Prostate gland (tissue), 2 donors: ENCODE measurements around the gene ESRRB. TPM values are rescaled to one million over a fixed set of nuclear protein-coding genes. Genes with fewer than 3 reads are reported as not detected.

Experiments
- DNase-seq: peaks from one replicate; pipeline ENCODE4 v3.0.0-alpha.2; 2019; ENCODE audit warnings: low spot score
- H3K27ac ChIP-seq, 2 donors: fragments of 200-600 bp; sonication (generic); 2 replicates each; pipeline ENCODE4 v1.5.1; 2017 to 2019
- H3K27me3 ChIP-seq: fragments of 200-600 bp; sonication (generic); replicated peaks from 2 replicates; pipeline ENCODE4 v1.5.1; 2019; ENCODE audit not compliant: insufficient read depth
- H3K36me3 ChIP-seq, 2 donors: fragments of 200-600 bp; sonication (generic); 1 replicate in 1 of 2; 2 replicates in 1 of 2; pipeline versions ENCODE4 v1.5.1 to v1.8.1; 2017 to 2019
- H3K4me1 ChIP-seq: fragments of 200-600 bp; sonication (generic); replicated peaks from 2 replicates; pipeline ENCODE4 v1.5.1; 2019
- H3K4me3 ChIP-seq, 2 donors: fragments of 200-600 bp; sonication (generic); 2 replicates each; pipeline ENCODE4 v1.5.1; 2017 to 2019
- H3K9me3 ChIP-seq: fragments of 200-600 bp; sonication (generic); 2 replicates; pipeline ENCODE4 v1.5.1; 2017
- POLR2A ChIP-seq: fragments of 450-650 bp; IDR thresholded peaks from one replicate; pipeline ENCODE4 v1.6.1; 2016; ENCODE audit warnings: antibody characterized with exemption, mild to moderate bottlenecking
- POLR2AphosphoS5 ChIP-seq: sonication (generic); formaldehyde crosslinking; IDR thresholded peaks from one replicate; pipeline ENCODE4 v1.6.1; 2017; ENCODE audit warnings: antibody characterized with exemption
- whole genome bisulfite sequencing: methylation state at CpG from one replicate; pipeline ENCODE4 v1.1.5; 2018; 5-methylcytosine and 5-hydroxymethylcytosine counted together
- intact Hi-C: fragments of 100-400 bp; cut with DNase I; formaldehyde crosslinking; loops from one replicate; pipeline ENCODE4 v1.14.2; 2022
- total RNA-seq, 2 donors: library from RNA; depleted of rRNA; stranded (reverse); fragments of >200 nt; gene quantifications; one replicate each; pipeline ENCODE4 v1.1.0, GENCODE V29; 2016
- TF ChIP-seq, protein P1 (sequence below), 4 experiments: fragments of 200-600 bp in 2 of 4; fragments of 450-650 bp in 2 of 4; sonication (generic) in 2 of 4; IDR thresholded peaks; 1 replicate in 3 of 4; 2 replicates in 1 of 4; pipeline ENCODE4 v1.5.1; 2016 to 2019; ENCODE audit warnings: antibody characterized with exemption in 4 of 4, mild to moderate bottlenecking in 2 of 4, moderate library complexity in 2 of 4

ESRRB gene
- total RNA-seq, 2 donors from 2014 or later = 0.32 TPM; not detected in 1

DNA sequence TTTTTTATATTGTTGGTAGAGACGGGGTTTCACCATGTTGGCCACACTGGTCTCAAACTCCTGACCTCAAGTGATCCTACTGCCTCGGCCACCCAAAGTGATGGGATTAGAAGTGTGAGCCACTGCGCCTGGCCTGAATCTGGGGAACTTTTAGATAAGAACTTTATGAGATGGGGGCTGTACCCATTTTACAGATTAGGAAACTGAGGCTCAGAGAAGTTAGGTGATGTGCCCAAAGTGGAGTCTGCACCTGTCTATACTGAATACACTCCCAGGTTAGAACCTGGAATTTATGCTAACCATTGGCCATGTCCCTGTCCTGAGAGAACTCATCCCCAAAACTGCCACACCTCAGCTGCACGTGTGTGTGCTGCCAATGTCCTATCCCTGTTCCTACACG, 81.9 kb downstream of the ESRRB start:
- no peak for DNase-seq

DNA sequence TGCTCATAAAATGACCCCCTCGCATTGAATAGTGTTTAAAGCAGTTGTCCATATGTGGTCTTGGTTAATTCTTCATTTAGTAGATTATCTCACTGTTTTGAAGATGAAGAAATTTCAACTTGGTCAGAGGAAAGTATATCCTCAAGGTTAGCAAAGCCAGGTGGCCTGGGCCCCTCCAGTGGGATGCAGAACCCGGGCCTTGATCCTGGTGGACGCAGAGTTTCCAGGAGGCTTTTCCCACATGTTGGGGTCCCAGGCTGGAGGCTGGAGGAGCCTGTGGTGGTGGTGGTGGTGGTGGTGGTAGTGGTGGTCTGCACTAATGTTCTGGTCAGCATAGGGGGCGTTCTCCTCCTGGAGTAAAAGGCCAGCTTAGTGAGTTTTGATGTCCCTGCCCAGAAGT, 85.9 kb downstream of the ESRRB start:
- Histone ChIP-seq H3K36me3 (no peaks in the 10 kb centered on the region), H3K27me3 (no peaks in the 10 kb centered on the region), H3K27ac (no peak overlapping the region), H3K9me3 (no peaks in the 10 kb centered on the region), H3K4me1 (peaks cover 5% of the 10 kb centered on the region), H3K4me3 (no peak overlapping the region)
- no peak for DNase-seq
- TF ChIP-seq POLR2A (no peak), POLR2AphosphoS5 (no peak)
- TF ChIP-seq, protein P1, sequence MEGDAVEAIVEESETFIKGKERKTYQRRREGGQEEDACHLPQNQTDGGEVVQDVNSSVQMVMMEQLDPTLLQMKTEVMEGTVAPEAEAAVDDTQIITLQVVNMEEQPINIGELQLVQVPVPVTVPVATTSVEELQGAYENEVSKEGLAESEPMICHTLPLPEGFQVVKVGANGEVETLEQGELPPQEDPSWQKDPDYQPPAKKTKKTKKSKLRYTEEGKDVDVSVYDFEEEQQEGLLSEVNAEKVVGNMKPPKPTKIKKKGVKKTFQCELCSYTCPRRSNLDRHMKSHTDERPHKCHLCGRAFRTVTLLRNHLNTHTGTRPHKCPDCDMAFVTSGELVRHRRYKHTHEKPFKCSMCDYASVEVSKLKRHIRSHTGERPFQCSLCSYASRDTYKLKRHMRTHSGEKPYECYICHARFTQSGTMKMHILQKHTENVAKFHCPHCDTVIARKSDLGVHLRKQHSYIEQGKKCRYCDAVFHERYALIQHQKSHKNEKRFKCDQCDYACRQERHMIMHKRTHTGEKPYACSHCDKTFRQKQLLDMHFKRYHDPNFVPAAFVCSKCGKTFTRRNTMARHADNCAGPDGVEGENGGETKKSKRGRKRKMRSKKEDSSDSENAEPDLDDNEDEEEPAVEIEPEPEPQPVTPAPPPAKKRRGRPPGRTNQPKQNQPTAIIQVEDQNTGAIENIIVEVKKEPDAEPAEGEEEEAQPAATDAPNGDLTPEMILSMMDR (IDR thresholded peaks at IDR 0.05) = no peak
- WGBS = 99% methylated on average over 4 of the region's 4 CpGs
- intact Hi-C loops = no loop called here

More for the DNA sequence above, 81.9 kb downstream of the ESRRB start:
- intact Hi-C loops = no loop called here
- Histone ChIP-seq H3K36me3 (no peaks in the 10 kb centered on the region), H3K4me3 (no peak overlapping the region), H3K9me3 (no peaks in the 10 kb centered on the region), H3K4me1 (peaks cover 5% of the 10 kb centered on the region), H3K27ac (peak overlapping the region in 1 of 2 donors; percentile 25), H3K27me3 (no peaks in the 10 kb centered on the region)
- no peak for TF ChIP-seq POLR2AphosphoS5
- TF ChIP-seq, protein P1 (IDR thresholded peaks at IDR 0.05) = no peak
- no peak for TF ChIP-seq POLR2A
- 68% methylated on average over 5 of the region's 5 CpGs for WGBS

DNA sequence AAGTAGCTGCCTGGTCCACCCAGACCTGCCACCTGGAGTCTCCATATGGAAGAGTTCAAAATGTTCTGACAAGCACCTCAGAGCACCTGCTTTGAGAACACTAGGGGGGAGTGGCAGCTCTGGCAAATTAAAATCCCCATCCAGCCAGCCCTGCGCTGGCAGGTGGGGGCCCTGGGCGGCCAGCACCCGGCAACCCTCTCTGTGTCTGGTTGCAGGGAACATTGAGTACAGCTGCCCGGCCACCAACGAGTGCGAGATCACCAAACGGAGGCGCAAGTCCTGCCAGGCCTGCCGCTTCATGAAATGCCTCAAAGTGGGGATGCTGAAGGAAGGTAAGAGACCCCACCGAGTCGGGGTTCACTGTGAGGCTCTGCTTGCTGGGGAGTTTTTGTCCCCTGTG, 86.4 kb downstream of the ESRRB start:
- DNase-seq = no peak
- no peaks in the 10 kb centered on the region for H3K27me3 ChIP-seq
- WGBS = 98% methylated on average over 11 of the region's 11 CpGs
- no peaks in the 10 kb centered on the region for H3K9me3 ChIP-seq
- H3K4me1 ChIP-seq = peaks cover 5% of the 10 kb centered on the region
- H3K4me3 ChIP-seq = no peak overlapping the region
- no peaks in the 10 kb centered on the region for H3K36me3 ChIP-seq
- TF ChIP-seq POLR2A (no peak), POLR2AphosphoS5 (no peak)
- TF ChIP-seq, protein P1 (IDR thresholded peaks at IDR 0.05) = no peak
- intact Hi-C loops = no loop called here
- H3K27ac ChIP-seq = no peak overlapping the region

DNA sequence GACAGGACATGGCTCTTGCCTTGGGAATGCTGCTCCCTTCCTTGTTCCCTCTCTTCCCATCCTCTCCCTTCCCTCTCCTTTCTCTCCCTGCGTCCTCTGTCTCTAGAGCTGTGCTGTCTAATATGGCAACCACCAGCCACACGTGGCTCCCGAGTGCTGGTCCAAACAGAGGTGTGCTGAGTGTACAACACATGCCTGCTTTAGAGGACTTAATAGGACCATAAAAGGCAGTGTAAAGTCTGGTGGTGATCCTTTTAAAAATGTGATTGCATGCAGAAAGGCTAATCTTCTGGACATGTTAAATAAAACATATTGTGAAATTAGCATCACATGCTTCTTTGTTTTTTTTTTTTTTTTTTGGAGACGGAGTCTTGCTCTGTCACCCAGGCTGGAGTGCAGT, 87.2 kb downstream of the ESRRB start:
- no peaks in the 10 kb centered on the region for H3K9me3 ChIP-seq
- peak; percentile 20 for DNase-seq
- H3K4me3 ChIP-seq = no peak overlapping the region
- no peak overlapping the region for H3K27ac ChIP-seq
- H3K36me3 ChIP-seq = no peaks in the 10 kb centered on the region
- intact Hi-C loops = no loop called here
- WGBS = 56% methylated on average over 4 of the region's 4 CpGs
- no peaks in the 10 kb centered on the region for H3K27me3 ChIP-seq
- peaks cover under 1% of the 10 kb centered on the region for H3K4me1 ChIP-seq
- no peak for TF ChIP-seq POLR2A
- TF ChIP-seq POLR2AphosphoS5 = peak; percentile 70
- TF ChIP-seq, protein P1 (IDR thresholded peaks at IDR 0.05) = no peak

GRCh38 chr14:76464856-76465255, 88.9 kb downstream of the ESRRB start:
- no peak for DNase-seq
- intact Hi-C loops = no loop called here
- 96% methylated on average over 4 of the region's 4 CpGs for WGBS
- H3K27ac ChIP-seq = no peak overlapping the region
- H3K9me3 ChIP-seq = no peaks in the 10 kb centered on the region
- H3K27me3 ChIP-seq = no peaks in the 10 kb centered on the region
- no peak overlapping the region for H3K4me3 ChIP-seq
- no peaks in the 10 kb centered on the region for H3K36me3 ChIP-seq
- no peaks in the 10 kb centered on the region for H3K4me1 ChIP-seq
- TF ChIP-seq POLR2A = no peak
- no peak for TF ChIP-seq POLR2AphosphoS5
- TF ChIP-seq, protein P1 (IDR thresholded peaks at IDR 0.05) = no peak
